Gastrocnemius medialis (tissue), 4 donors: Measurements from ENCODE around the gene MAST4. TPM values are rescaled to one million over a fixed set of nuclear protein-coding genes. Genes with fewer than 3 reads are reported as not detected.
"Not testable (repeated sequence)": the region's sequence is repeated elsewhere in the genome, so short reads cannot be mapped to it uniquely, and the experiment has no call there.

ENCODE experiments used
- ATAC-seq, 2 donors: fragments of 150-250 bp; one replicate each; pipeline ENCODE4 v1.9.1; 2016
- DNase-seq, 2 donors: peaks; one replicate each; pipeline ENCODE4 v3.0.0-alpha.2; 2019
- H3K27ac ChIP-seq, 4 donors: fragments of 200-600 bp; sonication (generic); 1 replicate in 1 of 4; 2 replicates in 3 of 4; pipeline ENCODE4 v1.5.1; 2016 to 2018; ENCODE audit warnings: mild to moderate bottlenecking in 2 of 4, moderate library complexity in 1 of 4
- H3K27me3 ChIP-seq, 3 donors: fragments of 200-600 bp; sonication (generic) in 2 of 3; 1 replicate in 1 of 3; 2 replicates in 2 of 3; pipeline versions ENCODE4 v1.5.1 to v1.6.0; 2016 to 2019; ENCODE audit warnings: mild to moderate bottlenecking in 1 of 3, moderate library complexity in 1 of 3
- H3K36me3 ChIP-seq, 2 donors: fragments of 200-600 bp; sonication (generic) in 1 of 2; one replicate each; pipeline ENCODE4 v1.5.1; 2017 to 2018
- H3K4me1 ChIP-seq, 2 donors: fragments of 200-600 bp; sonication (generic) in 1 of 2; one replicate each; pipeline ENCODE4 v1.5.1; 2016 to 2017; ENCODE audit warnings: mild to moderate bottlenecking in 2 of 2
- H3K4me3 ChIP-seq, 4 donors: fragments of 200-600 bp; sonication (generic) in 3 of 4; 1 replicate in 1 of 4; 2 replicates in 3 of 4; pipeline ENCODE4 v1.5.1; 2016 to 2019; ENCODE audit warnings: mild to moderate bottlenecking in 2 of 4
- H3K9me3 ChIP-seq, 3 donors: fragments of 200-600 bp; sonication (generic) in 2 of 3; 1 replicate in 1 of 3; 2 replicates in 2 of 3; pipeline ENCODE4 v1.5.1; 2016 to 2019
- CTCF ChIP-seq, 5 experiments: fragments of 450-650 bp in 3 of 5; fragments of 200-600 bp in 2 of 5; sonication (generic) in 2 of 5; IDR thresholded peaks in 4 of 5; conservative IDR thresholded peaks in 1 of 5; 1 replicate in 4 of 5; 2 replicates in 1 of 5; pipeline ENCODE4 v1.5.1; 2016 to 2019; ENCODE audit warnings: antibody characterized with exemption in 5 of 5, mild to moderate bottlenecking in 3 of 5, moderate library complexity in 3 of 5
- POLR2A ChIP-seq, 2 donors: fragments of 450-650 bp; IDR thresholded peaks; one replicate each; pipeline ENCODE4 v1.6.1; 2017; ENCODE audit warnings: antibody characterized with exemption in 2 of 2, mild to moderate bottlenecking in 2 of 2, moderate library complexity in 2 of 2
- in situ Hi-C, 4 donors: fragments of 200-750 bp; cut with MboI; loops; one replicate each; pipeline versions ENCODE4 v1.15.0 to v1.8.0; 2017; ENCODE audit warnings: low sequenced_read_pairs in 4 of 4
- intact Hi-C: fragments of 100-400 bp; cut with DNase I; formaldehyde crosslinking; loops from one replicate; pipeline ENCODE4 v1.15.1; 2023; ENCODE audit warnings: low total_unique reads
- total RNA-seq, 4 donors: library from RNA; depleted of rRNA; stranded (reverse); fragments of >200 nt; gene quantifications; one replicate each; pipeline versions ENCODE4 v1.1.0 to v1.2.3, GENCODE V29; 2016

MAST4 gene
- total RNA-seq, 4 donors from 2014 or later: 24.1 to 42.0 (median 38.5) TPM

- TF ChIP-seq CTCF (IDR thresholded peaks at IDR 0.05 in 4 of 5, conservative IDR thresholded peaks at IDR 0.05 in 1 of 5) (no peak), POLR2A (IDR thresholded peaks at IDR 0.05) (no peak)
- ATAC-seq (no peak), DNase-seq (no peak)
- Histone ChIP-seq H3K9me3 (no peaks in the 10 kb centered on the region), H3K27ac (no peak overlapping the region), H3K4me3 (no peak overlapping the region), H3K27me3 (no peaks in the 10 kb centered on the region), H3K4me1 (no peaks in the 10 kb centered on the region), H3K36me3 (peaks cover 0 to 47% of the 10 kb centered on the region in 2 donors)
- intact Hi-C loops: no loop called here
- in situ Hi-C loops: loop anchor here in 1 of 4 donors (25.0 kb wide), 1 partner anchor 132 kb away; no protein-coding TSS in a partner anchor
These were observed 522.8 kb downstream of the MAST4 start for GRCh38 chr5:67119010-67119409.

DNA sequence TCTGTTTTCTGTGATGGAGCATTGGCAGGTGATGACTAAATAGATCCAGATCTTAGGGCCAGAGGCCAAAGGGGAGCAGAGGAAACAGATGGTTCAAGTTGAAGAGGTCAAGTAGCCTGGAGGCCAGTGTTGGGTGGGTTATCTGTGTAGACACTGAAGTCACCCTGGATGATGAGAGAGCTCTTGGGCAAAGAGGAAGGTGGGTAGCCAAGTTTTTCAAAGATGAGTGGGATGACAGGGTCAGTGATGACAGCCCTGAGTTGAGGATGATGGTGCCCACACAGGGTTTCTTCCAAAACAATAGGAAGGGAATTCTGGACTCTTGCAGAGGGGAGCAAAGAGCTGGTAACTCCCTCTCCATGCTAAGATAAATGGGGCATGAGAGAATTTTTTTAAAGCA lies 523.8 kb downstream of the MAST4 start:
- Histone ChIP-seq H3K27ac (no peak overlapping the region), H3K27me3 (no peaks in the 10 kb centered on the region), H3K9me3 (no peaks in the 10 kb centered on the region), H3K36me3 (peaks cover 0 to 48% of the 10 kb centered on the region in 2 donors), H3K4me1 (no peaks in the 10 kb centered on the region), H3K4me3 (no peak overlapping the region)
- DNase-seq (no peak), ATAC-seq (no peak)
- intact Hi-C loops: no loop called here
- in situ Hi-C loops: loop anchor here in 1 of 4 donors (25.0 kb wide), 1 partner anchor 133 kb away; no protein-coding TSS in a partner anchor
- TF ChIP-seq POLR2A (IDR thresholded peaks at IDR 0.05): no peak
- TF ChIP-seq CTCF (IDR thresholded peaks at IDR 0.05 in 4 of 5, conservative IDR thresholded peaks at IDR 0.05 in 1 of 5): no peak

DNA sequence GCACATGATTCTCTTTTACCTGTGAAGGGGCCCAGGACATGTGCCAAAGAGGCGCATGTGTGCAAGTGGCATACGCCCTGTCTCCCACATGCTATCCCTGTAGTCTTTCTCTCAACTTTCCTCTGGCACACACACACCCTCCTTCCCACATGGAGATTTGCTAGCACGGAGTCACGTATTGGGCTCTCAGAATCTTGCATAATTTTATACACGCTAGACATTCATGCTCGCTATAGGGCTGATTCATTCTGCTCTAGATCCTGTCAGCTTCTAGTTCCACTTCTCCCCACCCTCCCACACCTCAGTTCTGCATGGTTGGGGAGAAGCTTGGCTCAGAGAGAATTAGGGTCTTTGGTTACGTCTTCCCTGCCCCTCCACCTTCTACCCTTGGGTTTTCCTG lies 527.6 kb downstream of the MAST4 start:
- Histone ChIP-seq H3K27me3 (no peaks in the 10 kb centered on the region), H3K27ac (no peak overlapping the region), H3K9me3 (no peaks in the 10 kb centered on the region), H3K4me1 (no peaks in the 10 kb centered on the region), H3K36me3 (peaks cover 0 to 52% of the 10 kb centered on the region in 2 donors), H3K4me3 (no peak overlapping the region)
- DNase-seq: no peak
- in situ Hi-C loops: loop anchor here in 1 of 4 donors (25.0 kb wide), 1 partner anchor 137 kb away; no protein-coding TSS in a partner anchor
- intact Hi-C loops: no loop called here
- TF ChIP-seq POLR2A (IDR thresholded peaks at IDR 0.05): no peak
- TF ChIP-seq CTCF (IDR thresholded peaks at IDR 0.05 in 4 of 5, conservative IDR thresholded peaks at IDR 0.05 in 1 of 5): no peak
- no peak for ATAC-seq

- H3K4me3 ChIP-seq: no peak overlapping the region
- DNase-seq (no peak), ATAC-seq (no peak)
- H3K9me3 ChIP-seq: no peaks in the 10 kb centered on the region
- no peak for TF ChIP-seq CTCF (IDR thresholded peaks at IDR 0.05 in 4 of 5, conservative IDR thresholded peaks at IDR 0.05 in 1 of 5)
- intact Hi-C loops (no loop called here), in situ Hi-C loops (loop anchor here in 1 of 4 donors (25.0 kb wide), 1 partner anchor 137 kb away; no protein-coding TSS in a partner anchor)
- peaks cover 0 to 51% of the 10 kb centered on the region in 2 donors for H3K36me3 ChIP-seq
- H3K4me1 ChIP-seq: no peaks in the 10 kb centered on the region
- H3K27me3 ChIP-seq: no peaks in the 10 kb centered on the region
- H3K27ac ChIP-seq: no peak overlapping the region
These were observed 528.4 kb downstream of the MAST4 start for GRCh38 chr5:67124556-67124955.

GRCh38 chr5:67127347-67127895 lies 531.2 kb downstream of the MAST4 start:
- ATAC-seq, H3K27ac ChIP-seq, in situ Hi-C loops, H3K4me3 ChIP-seq, H3K4me1 ChIP-seq, intact Hi-C loops, H3K9me3 ChIP-seq, DNase-seq, H3K27me3 ChIP-seq: not testable (repeated sequence)
- peaks cover 0 to 54% of the 10 kb centered on the region in 2 donors for H3K36me3 ChIP-seq
